ENCODE data around the gene FHOD1.

Gene FHOD1

DNA sequence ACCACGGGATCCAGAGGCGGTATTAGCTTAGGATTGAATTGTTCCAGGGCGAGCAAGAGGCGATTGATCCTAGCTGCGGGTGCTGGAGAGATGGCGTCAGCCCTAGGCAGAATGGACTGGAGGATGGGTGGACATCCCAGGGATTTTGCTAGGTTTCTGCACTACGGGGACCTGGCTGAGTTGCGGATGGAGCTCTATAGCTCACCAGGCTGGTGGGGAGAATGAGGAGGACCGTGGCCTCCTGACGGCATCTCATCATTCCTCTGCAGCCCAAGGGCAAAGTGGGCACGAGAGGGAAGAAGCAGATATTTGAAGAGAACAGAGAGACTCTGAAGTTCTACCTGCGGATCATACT, 19.7 kb downstream of the FHOD1 start:
- Histone ChIP-seq H3K27me3 (ENCODE audit: insufficient read depth, poor library complexity, severe bottlenecking) (no peaks in the 10 kb centered on the region), H3K27ac (replicated peaks) (peak overlapping the region; percentile 49), H3K4me3 (replicated peaks; ENCODE audit: insufficient read depth, low read length) (peak overlapping the region; percentile 100)
- TF ChIP-seq POLR2AphosphoS5 (IDR thresholded peaks at IDR 0.05; ENCODE audit: low read depth), result no peak
- TF ChIP-seq GABPA (IDR thresholded peaks at IDR 0.05; ENCODE audit: low read depth), result no peak
- TF ChIP-seq, protein P1, sequence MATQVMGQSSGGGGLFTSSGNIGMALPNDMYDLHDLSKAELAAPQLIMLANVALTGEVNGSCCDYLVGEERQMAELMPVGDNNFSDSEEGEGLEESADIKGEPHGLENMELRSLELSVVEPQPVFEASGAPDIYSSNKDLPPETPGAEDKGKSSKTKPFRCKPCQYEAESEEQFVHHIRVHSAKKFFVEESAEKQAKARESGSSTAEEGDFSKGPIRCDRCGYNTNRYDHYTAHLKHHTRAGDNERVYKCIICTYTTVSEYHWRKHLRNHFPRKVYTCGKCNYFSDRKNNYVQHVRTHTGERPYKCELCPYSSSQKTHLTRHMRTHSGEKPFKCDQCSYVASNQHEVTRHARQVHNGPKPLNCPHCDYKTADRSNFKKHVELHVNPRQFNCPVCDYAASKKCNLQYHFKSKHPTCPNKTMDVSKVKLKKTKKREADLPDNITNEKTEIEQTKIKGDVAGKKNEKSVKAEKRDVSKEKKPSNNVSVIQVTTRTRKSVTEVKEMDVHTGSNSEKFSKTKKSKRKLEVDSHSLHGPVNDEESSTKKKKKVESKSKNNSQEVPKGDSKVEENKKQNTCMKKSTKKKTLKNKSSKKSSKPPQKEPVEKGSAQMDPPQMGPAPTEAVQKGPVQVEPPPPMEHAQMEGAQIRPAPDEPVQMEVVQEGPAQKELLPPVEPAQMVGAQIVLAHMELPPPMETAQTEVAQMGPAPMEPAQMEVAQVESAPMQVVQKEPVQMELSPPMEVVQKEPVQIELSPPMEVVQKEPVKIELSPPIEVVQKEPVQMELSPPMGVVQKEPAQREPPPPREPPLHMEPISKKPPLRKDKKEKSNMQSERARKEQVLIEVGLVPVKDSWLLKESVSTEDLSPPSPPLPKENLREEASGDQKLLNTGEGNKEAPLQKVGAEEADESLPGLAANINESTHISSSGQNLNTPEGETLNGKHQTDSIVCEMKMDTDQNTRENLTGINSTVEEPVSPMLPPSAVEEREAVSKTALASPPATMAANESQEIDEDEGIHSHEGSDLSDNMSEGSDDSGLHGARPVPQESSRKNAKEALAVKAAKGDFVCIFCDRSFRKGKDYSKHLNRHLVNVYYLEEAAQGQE (IDR thresholded peaks at IDR 0.05; ENCODE audit: insufficient replicate concordance, low read depth), result no peak
- TF ChIP-seq CTCF (IDR thresholded peaks at IDR 0.05; ENCODE audit: insufficient read depth, low read length), result no peak
- no peak for TF ChIP-seq SPI1 (IDR thresholded peaks at IDR 0.05; ENCODE audit: borderline replicate concordance, low read depth)
- DNase-seq (ENCODE audit: low read depth in 1 of 2, low spot score in 1 of 2), result no peak

GRCh38 chr16:67226804-67227566, 20.3 kb downstream of the FHOD1 start, which contains the start of gene TMEM208:
TMEM208 (plus strand) TSS chr16:67227130; CDS start chr16:67227219, 89 bp downstream.
- TF ChIP-seq POLR2AphosphoS5 (IDR thresholded peaks at IDR 0.05; ENCODE audit: low read depth) (peak; percentile 93), GABPA (IDR thresholded peaks at IDR 0.05; ENCODE audit: low read depth) (peak; percentile 100), CTCF (IDR thresholded peaks at IDR 0.05; ENCODE audit: insufficient read depth, low read length) (no peak), SPI1 (IDR thresholded peaks at IDR 0.05; ENCODE audit: borderline replicate concordance, low read depth) (peak; percentile 80)
- TF ChIP-seq, protein P1 (IDR thresholded peaks at IDR 0.05; ENCODE audit: insufficient replicate concordance, low read depth), result peak; percentile 35
- H3K27me3 ChIP-seq (ENCODE audit: insufficient read depth, poor library complexity, severe bottlenecking), result no peaks in the 10 kb centered on the region
- peak within 1 kb of the TSS; percentile 58 for H3K27ac ChIP-seq (replicated peaks)
- H3K4me3 ChIP-seq (replicated peaks; ENCODE audit: insufficient read depth, low read length), result peak within 1 kb of the TSS; percentile 100
- peak; percentile 98 for DNase-seq (ENCODE audit: low read depth in 1 of 2, low spot score in 1 of 2)

- TF ChIP-seq, protein P1 (IDR thresholded peaks at IDR 0.05; ENCODE audit: insufficient replicate concordance, low read depth), result no peak
- TF ChIP-seq POLR2AphosphoS5 (IDR thresholded peaks at IDR 0.05; ENCODE audit: low read depth) (no peak), SPI1 (IDR thresholded peaks at IDR 0.05; ENCODE audit: borderline replicate concordance, low read depth) (no peak)
- no peak for DNase-seq (ENCODE audit: low read depth in 1 of 2, low spot score in 1 of 2)
- no peaks in the 10 kb centered on the region for H3K27me3 ChIP-seq (ENCODE audit: insufficient read depth, poor library complexity, severe bottlenecking)
- H3K27ac ChIP-seq (replicated peaks), result peak overlapping the region; percentile 58
- peak overlapping the region; percentile 100 for H3K4me3 ChIP-seq (replicated peaks; ENCODE audit: insufficient read depth, low read length)
Measured at GRCh38 chr16:67226295-67226803, 20.9 kb downstream of the FHOD1 start.

Data from HL-60 (cell line).